GM03348 (cell line): ENCODE data around the gene ASB12.

Experiments used
- DNase-seq: peaks from one replicate; pipeline ENCODE4 v3.0.0; 2012; ENCODE audit warnings: low spot score

ASB12 gene

DNA sequence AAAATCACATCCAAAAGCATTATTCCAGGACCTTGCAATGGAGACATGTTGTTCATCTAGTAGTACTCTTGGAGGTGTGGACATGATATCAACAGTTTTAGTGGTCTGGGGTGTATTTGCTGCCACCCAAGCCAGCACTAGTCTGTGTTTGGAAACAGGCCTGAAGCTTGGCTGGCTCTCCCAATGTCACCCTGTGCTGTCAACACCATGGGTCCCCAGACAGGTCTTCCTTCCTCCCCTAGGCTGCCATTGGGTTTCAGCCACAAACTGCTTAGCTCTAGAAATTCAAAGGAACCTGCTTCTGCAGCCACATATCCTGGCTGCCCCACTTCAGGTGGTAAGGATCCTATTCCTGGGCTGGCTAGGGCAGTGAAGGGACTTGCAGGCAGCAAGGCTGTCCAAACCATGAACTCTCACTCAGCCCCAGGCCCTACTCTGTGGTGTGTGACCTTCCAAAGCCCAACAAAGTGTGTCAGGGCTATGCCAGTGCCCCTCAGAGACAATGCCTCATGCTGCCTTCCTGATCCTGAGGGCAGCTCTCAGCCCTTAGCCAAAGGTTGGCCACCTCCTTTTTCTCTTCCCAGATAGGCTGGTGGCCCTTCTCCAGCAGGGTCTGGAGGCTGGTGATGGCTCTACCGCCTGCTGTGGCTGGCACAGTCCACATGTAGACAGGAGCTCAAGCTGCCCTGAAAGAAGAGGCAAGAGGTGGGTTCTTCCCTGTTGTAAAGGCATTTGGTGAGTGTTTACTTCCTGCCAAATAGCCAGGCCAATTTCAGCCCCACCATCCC is 43.2 kb downstream of the ASB12 start:
- DNase-seq, result no peak

DNA sequence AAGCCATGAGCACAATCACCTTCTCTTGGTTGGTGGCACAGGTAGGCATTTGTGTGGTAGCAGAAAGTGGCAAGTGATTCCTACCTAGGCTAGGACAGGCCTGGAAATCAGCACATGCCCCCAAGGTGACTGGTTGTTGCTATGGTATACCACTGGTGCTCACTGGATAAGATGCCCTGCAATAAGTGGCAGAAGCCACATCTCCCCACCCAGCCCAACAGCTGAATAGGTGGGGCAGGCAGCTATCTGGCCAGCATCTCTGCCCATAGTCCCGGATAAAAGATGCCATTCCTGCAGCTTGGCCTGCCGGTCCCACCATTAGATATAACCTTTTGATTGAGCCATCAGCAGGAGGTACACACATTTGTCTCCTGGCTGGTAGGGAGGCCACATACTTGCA is 46.0 kb downstream of the ASB12 start:
- no peak for DNase-seq

DNA sequence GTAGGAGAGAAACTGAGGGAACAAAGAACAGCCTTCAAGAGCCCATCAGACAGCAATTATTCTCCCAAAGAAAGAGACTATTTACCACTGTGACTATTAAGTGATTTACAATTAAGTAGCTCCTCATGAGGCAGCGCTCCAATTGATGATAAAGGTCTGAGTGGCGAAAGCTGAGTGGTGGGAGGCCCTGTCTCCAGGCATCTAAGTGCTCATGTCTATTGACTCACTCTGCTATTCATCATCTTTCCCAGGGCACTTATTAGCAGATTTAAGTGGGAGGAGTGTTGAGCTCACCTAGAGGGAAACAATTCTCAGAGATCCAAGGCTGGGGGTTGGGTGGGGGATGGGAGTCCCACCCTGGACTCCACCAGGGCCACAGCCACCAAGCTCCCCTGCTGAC is 48.2 kb downstream of the ASB12 start:
- DNase-seq, result no peak

DNA sequence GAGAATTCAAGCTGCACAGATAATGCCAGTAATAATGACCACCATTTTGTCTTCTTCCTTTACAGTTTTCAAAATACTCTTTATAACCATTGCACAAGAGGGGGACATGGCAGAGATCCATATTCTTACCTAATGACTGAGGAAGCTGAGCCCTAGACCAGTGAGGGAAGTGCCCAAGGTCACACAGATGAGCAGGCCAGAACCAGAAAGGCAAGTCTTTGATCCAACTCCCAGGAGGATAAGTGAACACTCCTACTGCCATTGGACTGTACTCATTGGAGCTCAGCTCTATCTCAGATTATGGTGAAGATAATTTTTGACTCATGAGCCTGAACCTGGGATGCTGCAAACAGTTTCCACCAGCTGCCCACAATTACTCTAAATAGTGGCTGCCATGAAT is 53.5 kb downstream of the ASB12 start:
- DNase-seq, result no peak
